ENCODE results near the gene TMEM204.

DNA sequence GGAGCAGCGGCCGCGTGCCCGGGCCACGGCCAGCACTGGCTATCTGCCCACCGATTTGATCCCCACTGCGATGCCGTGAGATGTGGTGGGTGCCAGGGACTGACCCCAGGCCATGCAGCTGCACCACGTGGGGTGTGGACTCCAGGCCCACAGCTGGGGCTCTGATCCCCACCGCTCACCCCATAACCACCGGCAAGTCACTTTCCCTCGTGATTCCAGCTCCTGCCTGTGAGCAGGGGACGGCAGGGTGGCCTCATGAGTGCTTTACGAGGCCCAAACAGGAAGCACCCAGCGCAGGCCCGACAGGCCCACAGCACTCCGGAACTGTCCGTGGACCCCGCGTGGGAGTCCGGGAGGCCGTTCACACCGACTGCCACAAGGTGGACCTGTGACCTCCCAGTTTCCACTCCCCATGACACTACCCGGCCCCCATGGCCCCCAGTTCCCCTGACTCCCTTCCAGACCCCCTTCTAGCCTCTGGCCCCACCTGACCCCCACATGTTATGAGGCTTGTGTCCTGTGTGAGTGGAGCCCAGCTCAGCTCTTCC is 45.3 kb upstream of the TMEM204 start:
- TF ChIP-seq, protein P1, sequence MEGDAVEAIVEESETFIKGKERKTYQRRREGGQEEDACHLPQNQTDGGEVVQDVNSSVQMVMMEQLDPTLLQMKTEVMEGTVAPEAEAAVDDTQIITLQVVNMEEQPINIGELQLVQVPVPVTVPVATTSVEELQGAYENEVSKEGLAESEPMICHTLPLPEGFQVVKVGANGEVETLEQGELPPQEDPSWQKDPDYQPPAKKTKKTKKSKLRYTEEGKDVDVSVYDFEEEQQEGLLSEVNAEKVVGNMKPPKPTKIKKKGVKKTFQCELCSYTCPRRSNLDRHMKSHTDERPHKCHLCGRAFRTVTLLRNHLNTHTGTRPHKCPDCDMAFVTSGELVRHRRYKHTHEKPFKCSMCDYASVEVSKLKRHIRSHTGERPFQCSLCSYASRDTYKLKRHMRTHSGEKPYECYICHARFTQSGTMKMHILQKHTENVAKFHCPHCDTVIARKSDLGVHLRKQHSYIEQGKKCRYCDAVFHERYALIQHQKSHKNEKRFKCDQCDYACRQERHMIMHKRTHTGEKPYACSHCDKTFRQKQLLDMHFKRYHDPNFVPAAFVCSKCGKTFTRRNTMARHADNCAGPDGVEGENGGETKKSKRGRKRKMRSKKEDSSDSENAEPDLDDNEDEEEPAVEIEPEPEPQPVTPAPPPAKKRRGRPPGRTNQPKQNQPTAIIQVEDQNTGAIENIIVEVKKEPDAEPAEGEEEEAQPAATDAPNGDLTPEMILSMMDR (conservative IDR thresholded peaks at IDR 0.05; ENCODE audit: low read depth, low read length) = no peak
- no peak for TF ChIP-seq EZH2 (IDR thresholded peaks at IDR 0.05; ENCODE audit: borderline replicate concordance, low read depth, low read length, poor library complexity, severe bottlenecking)
